GM21447 (cell line): ENCODE data around the gene METTL22.
"Not testable (repeated sequence)": the region's sequence is repeated elsewhere in the genome, so short reads cannot be mapped to it uniquely, and the experiment has no call there.

Experiments
- ATAC-seq: cut with Tn5 transposase; IDR thresholded peaks from one replicate; pipeline ENCODE4 v1.9.1; 2021; ENCODE audit not compliant: unreplicated experiment

The METTL22 gene

GRCh38 chr16:8631373-8631772, 9.9 kb downstream of the METTL22 start:
- ATAC-seq, result no peak

GRCh38 chr16:8631818-8632465, 10.4 kb downstream of the METTL22 start:
- ATAC-seq, result no peak

- ATAC-seq, result no peak
Measured at GRCh38 chr16:8632675-8633182, 11.2 kb downstream of the METTL22 start.

- ATAC-seq, result no peak
Measured at GRCh38 chr16:8634991-8635736, 13.7 kb downstream of the METTL22 start.

- ATAC-seq, result no peak
Measured at GRCh38 chr16:8639694-8640093, 18.2 kb downstream of the METTL22 start.

GRCh38 chr16:8641671-8642070, 20.2 kb downstream of the METTL22 start:
- ATAC-seq, result no peak

- ATAC-seq, result no peak
Measured at GRCh38 chr16:8642146-8642545, 20.6 kb downstream of the METTL22 start.

- no peak for ATAC-seq
Measured at GRCh38 chr16:8644211-8645140, 23.0 kb downstream of the METTL22 start.

GRCh38 chr16:8645141-8645521, 23.6 kb downstream of the METTL22 start:
- no peak for ATAC-seq

GRCh38 chr16:8645831-8646230, 24.3 kb downstream of the METTL22 start:
- no peak for ATAC-seq

GRCh38 chr16:8646326-8647053, 25.0 kb downstream of the METTL22 start:
- no peak for ATAC-seq

- no peak for ATAC-seq
Measured at GRCh38 chr16:8647721-8648318, 26.3 kb downstream of the METTL22 start.

GRCh38 chr16:8648877-8649276, 27.4 kb downstream of the METTL22 start:
- ATAC-seq, result no peak

- ATAC-seq, result no peak
Measured at GRCh38 chr16:8649829-8650554, 28.5 kb downstream of the METTL22 start.

GRCh38 chr16:8651958-8652357, 30.5 kb downstream of the METTL22 start:
- not testable (repeated sequence) for ATAC-seq

- peak; percentile 77 for ATAC-seq
Measured at GRCh38 chr16:8655184-8655717, 33.8 kb downstream of the METTL22 start.

- ATAC-seq, result no peak
Measured at GRCh38 chr16:8656376-8656775, 34.9 kb downstream of the METTL22 start.

- ATAC-seq, result no peak
Measured at GRCh38 chr16:8660841-8661301, 39.4 kb downstream of the METTL22 start.

- no peak for ATAC-seq
Measured at GRCh38 chr16:8661703-8662102, 40.2 kb downstream of the METTL22 start.
